HepG2 (cell line): ENCODE results near the gene NUP93. TPM values are rescaled to one million over a fixed set of nuclear protein-coding genes. Genes with fewer than 3 reads are reported as not detected.

Source experiments
- EZH2 ChIP-seq: conservative IDR thresholded peaks from 2 replicates; pipeline ENCODE4 v1.6.1; 2012; ENCODE audit warnings: mild to moderate bottlenecking, low read depth, low read length, moderate library complexity
- HMGA1 ChIP-seq: sonication (generic); formaldehyde crosslinking; conservative IDR thresholded peaks from 2 replicates; pipeline ENCODE4 v1.4.0; 2020; ENCODE audit warnings: missing genetic modification reagents
- IRX3 ChIP-seq: sonication (generic); formaldehyde crosslinking; IDR thresholded peaks from 2 replicates; pipeline ENCODE4 v1.8.1; 2023; ENCODE audit warnings: mild to moderate bottlenecking, low read depth, missing genetic modification reagents, borderline replicate concordance
- MEIS1 ChIP-seq: sonication (generic); formaldehyde crosslinking; IDR thresholded peaks from 2 replicates; pipeline ENCODE4 v1.9.0; 2021; ENCODE audit warnings: mild to moderate bottlenecking, missing genetic modification reagents, moderate library complexity, borderline replicate concordance
- SIN3B ChIP-seq: fragments of 150-350 bp; IDR thresholded peaks from 2 replicates; pipeline ENCODE4 v1.6.1; 2014; ENCODE audit warnings: low read length
- YY1 ChIP-seq: IDR thresholded peaks from 2 replicates; pipeline ENCODE4 v1.6.1; 2011; ENCODE audit warnings: low read length, low read depth, moderate library complexity, mild to moderate bottlenecking; ENCODE audit not compliant: insufficient read depth, insufficient replicate concordance
- ZMAT3 ChIP-seq: sonication (generic); formaldehyde crosslinking; conservative IDR thresholded peaks from 2 replicates; pipeline ENCODE4 v1.7.0; 2021; ENCODE audit warnings: missing genetic modification reagents
- ZMYM3 ChIP-seq: sonication (generic); formaldehyde crosslinking; IDR thresholded peaks from 2 replicates; pipeline ENCODE4 v1.5.1; 2020; ENCODE audit warnings: mild to moderate bottlenecking, missing genetic modification reagents
- ZNF20 ChIP-seq: sonication (generic); formaldehyde crosslinking; IDR thresholded peaks from 2 replicates; pipeline ENCODE4 v1.4.0; 2020; ENCODE audit warnings: mild to moderate bottlenecking, moderate library complexity, missing genetic modification reagents
- ZNF230 ChIP-seq: sonication (generic); formaldehyde crosslinking; IDR thresholded peaks from 2 replicates; pipeline ENCODE4 v1.4.0; 2020; ENCODE audit warnings: mild to moderate bottlenecking, missing genetic modification reagents
- ZNF253 ChIP-seq: sonication (generic); formaldehyde crosslinking; IDR thresholded peaks from 2 replicates; pipeline ENCODE4 v1.8.0; 2022; ENCODE audit warnings: mild to moderate bottlenecking, missing genetic modification reagents, borderline replicate concordance
- ZNF296 ChIP-seq: sonication (generic); formaldehyde crosslinking; conservative IDR thresholded peaks from 2 replicates; pipeline ENCODE4 v1.5.0; 2020; ENCODE audit warnings: mild to moderate bottlenecking, missing genetic modification reagents
- ZNF34 ChIP-seq: sonication (generic); formaldehyde crosslinking; IDR thresholded peaks from 2 replicates; pipeline ENCODE4 v1.4.0; 2020; ENCODE audit warnings: mild to moderate bottlenecking, missing genetic modification reagents, borderline replicate concordance
- ZNF563 ChIP-seq: sonication (generic); formaldehyde crosslinking; IDR thresholded peaks from 2 replicates; pipeline ENCODE4 v1.8.0; 2022; ENCODE audit warnings: mild to moderate bottlenecking, moderate library complexity, missing genetic modification reagents
- ZNF605 ChIP-seq: sonication (generic); formaldehyde crosslinking; IDR thresholded peaks from 2 replicates; pipeline ENCODE4 v1.8.0; 2022; ENCODE audit warnings: mild to moderate bottlenecking, missing genetic modification reagents
- ZNF674 ChIP-seq: sonication (generic); formaldehyde crosslinking; IDR thresholded peaks from 2 replicates; pipeline ENCODE4 v1.5.0; 2020; ENCODE audit warnings: low read depth, mild to moderate bottlenecking, missing genetic modification reagents
- ZNF777 ChIP-seq: sonication (generic); formaldehyde crosslinking; IDR thresholded peaks from 2 replicates; pipeline ENCODE4 v1.4.0; 2020; ENCODE audit warnings: missing genetic modification reagents
- ZSCAN31 ChIP-seq: sonication (generic); formaldehyde crosslinking; IDR thresholded peaks from 2 replicates; pipeline ENCODE4 v1.5.0; 2020; ENCODE audit warnings: low read depth, mild to moderate bottlenecking, missing genetic modification reagents
- polyA plus RNA-seq, 8 experiments: library from polyadenylated mRNA; depleted of rRNA in 3 of 8; stranded (reverse) in 7 of 8; unstranded in 1 of 8; fragments of >200 nt; fragmentation: Illumina TruSeq in 4 of 8; extraction: Trizol in 4 of 8; gene quantifications; 2 replicates each; pipeline versions ENCODE4 v1.2.1 to v1.2.3, GENCODE V29; 2011 to 2016; ENCODE audit warnings: low read depth in 4 of 8, missing spikeins in 1 of 8, mixed read lengths in 1 of 8; ENCODE audit not compliant: insufficient read depth in 1 of 8
- total RNA-seq, 5 experiments: library from RNA; depleted of rRNA; stranded (reverse); fragments of >200 nt; fragmentation: Illumina TruSeq; extraction: Trizol; gene quantifications; 2 replicates each; pipeline ENCODE4 v1.2.3, GENCODE V29; 2016; ENCODE audit warnings: low read depth in 1 of 5
- TF ChIP-seq, protein P1 (sequence below): sonication (generic); formaldehyde crosslinking; IDR thresholded peaks from 2 replicates; pipeline ENCODE4 v1.4.0; 2020; ENCODE audit warnings: missing genetic modification reagents, mild to moderate bottlenecking, borderline replicate concordance
- TF ChIP-seq, protein P2 (sequence below): sonication (generic); formaldehyde crosslinking; IDR thresholded peaks from 2 replicates; pipeline ENCODE4 v1.8.0; 2022; ENCODE audit warnings: missing genetic modification reagents, low read depth, mild to moderate bottlenecking, borderline replicate concordance
- TF ChIP-seq, protein P3 (sequence below): sonication (generic); formaldehyde crosslinking; IDR thresholded peaks from 2 replicates; pipeline ENCODE4 v1.5.0; 2020; ENCODE audit warnings: mild to moderate bottlenecking, missing genetic modification reagents, borderline replicate concordance
- TF ChIP-seq, protein P4 (sequence below): sonication (generic); formaldehyde crosslinking; IDR thresholded peaks from 2 replicates; pipeline ENCODE4 v1.5.1; 2020; ENCODE audit warnings: missing genetic modification reagents, mild to moderate bottlenecking, borderline replicate concordance
- TF ChIP-seq, protein P5 (sequence below): sonication (generic); formaldehyde crosslinking; IDR thresholded peaks from 2 replicates; pipeline ENCODE4 v1.5.0; 2020; ENCODE audit warnings: missing genetic modification reagents

The NUP93 gene
- total and polyA plus RNA-seq, 2 of the 13 experiments (the other 11 are each of a cell fraction or from before 2014, with no cell fraction given), result 58.5 to 140 TPM

DNA sequence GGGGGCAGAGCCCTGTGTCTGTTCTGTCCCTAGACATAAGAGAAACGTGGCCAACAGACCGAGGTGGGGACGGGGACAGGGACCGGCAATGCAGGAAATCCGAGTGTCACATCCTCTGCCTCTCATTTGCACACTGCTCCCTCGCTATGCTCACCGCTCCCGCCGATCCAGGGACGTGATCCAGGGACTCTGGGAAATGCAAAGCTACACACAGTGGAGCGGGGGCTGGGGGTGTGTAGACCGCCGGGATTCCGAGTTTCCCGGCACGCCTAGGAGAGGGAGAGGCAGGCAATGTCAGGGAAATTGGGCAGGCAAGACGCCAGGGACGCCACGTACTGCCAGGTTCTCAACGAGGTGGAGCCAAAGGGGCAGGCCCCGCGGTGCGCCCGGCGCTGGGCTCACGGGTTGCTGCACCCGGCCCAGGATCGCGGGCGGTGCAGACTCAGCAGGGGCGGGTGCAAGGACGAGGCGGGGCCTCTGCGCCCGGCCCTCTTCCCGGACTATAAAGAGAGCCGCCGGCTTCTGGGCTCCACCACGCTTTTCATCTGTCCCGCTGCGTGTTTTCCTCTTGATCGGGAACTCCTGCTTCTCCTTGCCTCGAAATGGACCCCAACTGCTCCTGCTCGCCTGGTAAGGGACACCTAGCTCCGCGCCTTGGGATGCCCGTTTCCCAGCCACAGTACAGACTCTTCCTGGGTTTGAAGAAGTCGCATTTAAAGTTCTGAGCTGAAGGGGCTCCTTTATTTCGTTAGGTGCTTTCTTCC, 47.8 kb upstream of the NUP93 start, which contains the start of gene MT1X (continued):
- TF ChIP-seq, protein P1, sequence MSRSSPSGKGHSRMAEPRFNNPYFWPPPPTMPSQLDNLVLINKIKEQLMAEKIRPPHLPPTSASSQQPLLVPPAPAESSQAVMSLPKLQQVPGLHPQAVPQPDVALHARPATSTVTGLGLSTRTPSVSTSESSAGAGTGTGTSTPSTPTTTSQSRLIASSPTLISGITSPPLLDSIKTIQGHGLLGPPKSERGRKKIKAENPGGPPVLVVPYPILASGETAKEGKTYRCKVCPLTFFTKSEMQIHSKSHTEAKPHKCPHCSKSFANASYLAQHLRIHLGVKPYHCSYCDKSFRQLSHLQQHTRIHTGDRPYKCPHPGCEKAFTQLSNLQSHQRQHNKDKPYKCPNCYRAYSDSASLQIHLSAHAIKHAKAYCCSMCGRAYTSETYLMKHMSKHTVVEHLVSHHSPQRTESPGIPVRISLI (CRISPR knock-in tag), result peak; percentile 30; the same call in 1 of the 2 replicates
- TF ChIP-seq, protein P2, sequence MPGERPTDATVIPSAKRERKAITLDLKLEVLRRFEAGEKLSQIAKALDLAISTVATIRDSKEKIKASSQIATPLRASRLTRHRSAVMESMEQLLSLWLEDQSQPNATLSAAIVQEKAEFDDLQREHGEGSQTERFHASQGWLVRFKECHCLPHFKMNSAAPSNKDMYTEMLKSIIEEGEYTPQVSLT (CRISPR knock-in tag), result no peak
- TF ChIP-seq ZSCAN31 (CRISPR knock-in tag), result peak; percentile 82
- TF ChIP-seq, protein P3, sequence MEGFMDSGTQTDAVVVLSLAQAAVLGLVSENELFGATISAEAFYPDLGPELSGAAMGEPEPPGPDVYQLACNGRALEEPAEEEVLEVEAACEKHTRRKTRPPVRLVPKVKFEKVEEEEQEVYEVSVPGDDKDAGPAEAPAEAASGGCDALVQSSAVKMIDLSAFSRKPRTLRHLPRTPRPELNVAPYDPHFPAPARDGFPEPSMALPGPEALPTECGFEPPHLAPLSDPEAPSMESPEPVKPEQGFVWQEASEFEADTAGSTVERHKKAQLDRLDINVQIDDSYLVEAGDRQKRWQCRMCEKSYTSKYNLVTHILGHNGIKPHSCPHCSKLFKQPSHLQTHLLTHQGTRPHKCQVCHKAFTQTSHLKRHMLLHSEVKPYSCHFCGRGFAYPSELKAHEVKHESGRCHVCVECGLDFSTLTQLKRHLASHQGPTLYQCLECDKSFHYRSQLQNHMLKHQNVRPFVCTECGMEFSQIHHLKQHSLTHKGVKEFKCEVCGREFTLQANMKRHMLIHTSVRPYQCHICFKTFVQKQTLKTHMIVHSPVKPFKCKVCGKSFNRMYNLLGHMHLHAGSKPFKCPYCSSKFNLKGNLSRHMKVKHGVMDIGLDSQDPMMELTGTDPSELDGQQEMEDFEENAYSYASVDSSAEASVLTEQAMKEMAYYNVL (CRISPR knock-in tag), result peak; percentile 85
- TF ChIP-seq SIN3B, result no peak
- TF ChIP-seq ZNF777 (CRISPR knock-in tag), result peak; percentile 62
- TF ChIP-seq ZNF230, result 0 out of 2 replicates have a peak, but pooled peaks have one; percentile 70
- TF ChIP-seq, protein P4, sequence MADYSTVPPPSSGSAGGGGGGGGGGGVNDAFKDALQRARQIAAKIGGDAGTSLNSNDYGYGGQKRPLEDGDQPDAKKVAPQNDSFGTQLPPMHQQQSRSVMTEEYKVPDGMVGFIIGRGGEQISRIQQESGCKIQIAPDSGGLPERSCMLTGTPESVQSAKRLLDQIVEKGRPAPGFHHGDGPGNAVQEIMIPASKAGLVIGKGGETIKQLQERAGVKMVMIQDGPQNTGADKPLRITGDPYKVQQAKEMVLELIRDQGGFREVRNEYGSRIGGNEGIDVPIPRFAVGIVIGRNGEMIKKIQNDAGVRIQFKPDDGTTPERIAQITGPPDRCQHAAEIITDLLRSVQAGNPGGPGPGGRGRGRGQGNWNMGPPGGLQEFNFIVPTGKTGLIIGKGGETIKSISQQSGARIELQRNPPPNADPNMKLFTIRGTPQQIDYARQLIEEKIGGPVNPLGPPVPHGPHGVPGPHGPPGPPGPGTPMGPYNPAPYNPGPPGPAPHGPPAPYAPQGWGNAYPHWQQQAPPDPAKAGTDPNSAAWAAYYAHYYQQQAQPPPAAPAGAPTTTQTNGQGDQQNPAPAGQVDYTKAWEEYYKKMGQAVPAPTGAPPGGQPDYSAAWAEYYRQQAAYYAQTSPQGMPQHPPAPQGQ (CRISPR knock-in tag), result no peak
- no peak for TF ChIP-seq ZNF34 (CRISPR knock-in tag)
- TF ChIP-seq ZNF296, result peak; percentile 80; the same call in 1 of the 2 replicates
- TF ChIP-seq ZNF253 (CRISPR knock-in tag), result no peak
- TF ChIP-seq, protein P5, sequence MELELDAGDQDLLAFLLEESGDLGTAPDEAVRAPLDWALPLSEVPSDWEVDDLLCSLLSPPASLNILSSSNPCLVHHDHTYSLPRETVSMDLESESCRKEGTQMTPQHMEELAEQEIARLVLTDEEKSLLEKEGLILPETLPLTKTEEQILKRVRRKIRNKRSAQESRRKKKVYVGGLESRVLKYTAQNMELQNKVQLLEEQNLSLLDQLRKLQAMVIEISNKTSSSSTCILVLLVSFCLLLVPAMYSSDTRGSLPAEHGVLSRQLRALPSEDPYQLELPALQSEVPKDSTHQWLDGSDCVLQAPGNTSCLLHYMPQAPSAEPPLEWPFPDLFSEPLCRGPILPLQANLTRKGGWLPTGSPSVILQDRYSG (CRISPR knock-in tag), result no peak
- peak; percentile 92 for TF ChIP-seq ZMAT3
- no peak for TF ChIP-seq HMGA1 (CRISPR knock-in tag)
- no peak for TF ChIP-seq ZNF20
- no peak for TF ChIP-seq ZNF674 (CRISPR knock-in tag)
- peak; percentile 32 for TF ChIP-seq YY1
- TF ChIP-seq ZMYM3 (CRISPR knock-in tag), result peak; percentile 76
- TF ChIP-seq EZH2, result no peak
- no peak for TF ChIP-seq MEIS1 (CRISPR knock-in tag)
- TF ChIP-seq ZNF605, result 0 out of 2 replicates have a peak, but pooled peaks have one; percentile 2
- TF ChIP-seq ZNF563 (CRISPR knock-in tag), result peak; percentile 14; the same call in 1 of the 2 replicates
- peak; percentile 24; the same call in 1 of the 2 replicates for TF ChIP-seq IRX3 (CRISPR knock-in tag)
